ENCODE data around the gene UNC5A.

The UNC5A gene

GRCh38 chr5:176810081-176810597, at the start of gene UNC5A:
Gene UNC5A (plus strand): TSS chr5:176810559. CDS start chr5:176810751, 192 bp downstream.
- DNase-seq: peak; percentile 57

GRCh38 chr5:176761755-176762154, 48.6 kb upstream of the UNC5A start:
- DNase-seq: no peak

GRCh38 chr5:176762489-176762888, 47.9 kb upstream of the UNC5A start:
- DNase-seq: no peak

GRCh38 chr5:176765687-176766086, 44.7 kb upstream of the UNC5A start:
- no peak for DNase-seq

GRCh38 chr5:176768174-176768970, 42.0 kb upstream of the UNC5A start:
- no peak for DNase-seq

GRCh38 chr5:176769911-176770310, 40.4 kb upstream of the UNC5A start:
- DNase-seq: no peak

GRCh38 chr5:176770431-176770830, 39.9 kb upstream of the UNC5A start:
- DNase-seq: no peak

GRCh38 chr5:176771102-176771845, 39.1 kb upstream of the UNC5A start:
- DNase-seq: no peak

- no peak for DNase-seq
Measured at GRCh38 chr5:176772271-176773210, 37.8 kb upstream of the UNC5A start.

GRCh38 chr5:176773408-176774035, 36.8 kb upstream of the UNC5A start:
- no peak for DNase-seq

GRCh38 chr5:176774216-176775171, 35.9 kb upstream of the UNC5A start:
- no peak for DNase-seq

- DNase-seq: no peak
Measured at GRCh38 chr5:176775409-176775808, 35.0 kb upstream of the UNC5A start.

- no peak for DNase-seq
Measured at GRCh38 chr5:176776141-176776865, 34.1 kb upstream of the UNC5A start.

GRCh38 chr5:176776916-176777315, 33.4 kb upstream of the UNC5A start:
- DNase-seq: no peak

- no peak for DNase-seq
Measured at GRCh38 chr5:176778921-176779465, 31.4 kb upstream of the UNC5A start.

- DNase-seq: no peak
Measured at GRCh38 chr5:176779537-176779936, 30.8 kb upstream of the UNC5A start.

- no peak for DNase-seq
Measured at GRCh38 chr5:176780176-176781053, 29.9 kb upstream of the UNC5A start.

GRCh38 chr5:176781054-176781375, 29.3 kb upstream of the UNC5A start:
- DNase-seq: peak; percentile 50

All from left hindlimb (tissue), 1 donor.